Thyroid gland (tissue), 4 donors: Measurements from ENCODE around the gene KNG1. TPM values are rescaled to one million over a fixed set of nuclear protein-coding genes. Genes with fewer than 3 reads are reported as not detected.
"Not testable (repeated sequence)": the region's sequence is repeated elsewhere in the genome, so short reads cannot be mapped to it uniquely, and the experiment has no call there.

ENCODE experiments used
- DNase-seq, 2 donors: peaks; one replicate each; pipeline ENCODE4 v3.0.0-alpha.2; 2019
- H3K27ac ChIP-seq, 3 donors: fragments of 200-600 bp; sonication (generic); 1 replicate in 2 of 3; 2 replicates in 1 of 3; pipeline ENCODE4 v1.5.1; 2016 to 2019; ENCODE audit warnings: mild to moderate bottlenecking in 1 of 3, moderate library complexity in 1 of 3
- H3K27me3 ChIP-seq: fragments of 200-600 bp; sonication (generic); one replicate; pipeline ENCODE4 v1.5.1; 2019
- H3K36me3 ChIP-seq, 2 donors: fragments of 200-600 bp; sonication (generic); one replicate each; pipeline ENCODE4 v1.5.1; 2016 to 2019
- H3K4me1 ChIP-seq, 2 donors: fragments of 200-600 bp; sonication (generic); one replicate each; pipeline ENCODE4 v1.5.1; 2017 to 2019
- H3K4me3 ChIP-seq, 3 donors: fragments of 200-600 bp; sonication (generic); replicated peaks in 1 of 3; 1 replicate in 2 of 3; 2 replicates in 1 of 3; pipeline ENCODE4 v1.5.1; 2016; ENCODE audit warnings: mild to moderate bottlenecking in 1 of 3
- H3K9me3 ChIP-seq: fragments of 200-600 bp; sonication (generic); one replicate; pipeline ENCODE4 v1.5.1; 2017
- CTCF ChIP-seq, 6 experiments: fragments of 200-600 bp in 3 of 6; fragments of 450-650 bp in 3 of 6; sonication (generic) in 3 of 6; IDR thresholded peaks; one replicate each; pipeline ENCODE4 v1.5.1; 2016 to 2019; ENCODE audit warnings: antibody characterized with exemption in 6 of 6, mild to moderate bottlenecking in 2 of 6, inconsistent platforms in 1 of 6, moderate library complexity in 1 of 6
- POLR2A ChIP-seq, 2 donors: fragments of 450-650 bp; IDR thresholded peaks; one replicate each; pipeline ENCODE4 v1.6.1; 2017; ENCODE audit warnings: antibody characterized with exemption in 2 of 2, mild to moderate bottlenecking in 2 of 2, moderate library complexity in 1 of 2
- WGBS, 2 donors: methylation state at CpG; one replicate each; pipeline ENCODE4 v1.1.5; 2017; 5-methylcytosine and 5-hydroxymethylcytosine counted together
- intact Hi-C: fragments of 100-400 bp; cut with DNase I; formaldehyde crosslinking; loops from one replicate; pipeline ENCODE4 v1.15.1; 2023
- total RNA-seq, 4 donors: library from RNA; depleted of rRNA; stranded (reverse); fragments of >200 nt; gene quantifications; one replicate each; pipeline ENCODE4 v1.2.3, GENCODE V29; 2016

The KNG1 gene
- total RNA-seq, 4 donors from 2014 or later, result not detected

GRCh38 chr3:186687120-186687651 lies 30.0 kb upstream of the KNG1 start:
- Histone ChIP-seq H3K27ac (no peak overlapping the region), H3K9me3 (no peaks in the 10 kb centered on the region), H3K4me3 (no peak overlapping the region), H3K27me3 (no peaks in the 10 kb centered on the region), H3K4me1 (no peaks in the 10 kb centered on the region), H3K36me3 (no peaks in the 10 kb centered on the region)
- TF ChIP-seq CTCF (IDR thresholded peaks at IDR 0.05), result no peak
- no peak for TF ChIP-seq POLR2A (IDR thresholded peaks at IDR 0.05)
- intact Hi-C loops, result no loop called here
- WGBS, 2 donors, result 88 to 89% methylated on average over 12 of the region's 12 CpGs
- no peak for DNase-seq

GRCh38 chr3:186690304-186690703 lies 26.9 kb upstream of the KNG1 start:
- DNase-seq, H3K27ac ChIP-seq, H3K9me3 ChIP-seq, H3K4me3 ChIP-seq, H3K27me3 ChIP-seq, H3K36me3 ChIP-seq, intact Hi-C loops, H3K4me1 ChIP-seq: not testable (repeated sequence)
- WGBS, 2 donors, result 90 to 94% methylated on average over 1 of the region's 1 CpG

GRCh38 chr3:186691676-186692075 lies 25.5 kb upstream of the KNG1 start:
- no peaks in the 10 kb centered on the region for H3K4me1 ChIP-seq
- H3K27ac ChIP-seq, result no peak overlapping the region
- 92 to 94% methylated on average over 7 of the region's 7 CpGs for WGBS, 2 donors
- TF ChIP-seq CTCF (IDR thresholded peaks at IDR 0.05) (no peak), POLR2A (IDR thresholded peaks at IDR 0.05) (no peak)
- no peaks in the 10 kb centered on the region for H3K9me3 ChIP-seq
- H3K4me3 ChIP-seq, result no peak overlapping the region
- DNase-seq, result no peak
- no peaks in the 10 kb centered on the region for H3K27me3 ChIP-seq
- H3K36me3 ChIP-seq, result no peaks in the 10 kb centered on the region
- intact Hi-C loops, result no loop called here

GRCh38 chr3:186693843-186694242 lies 23.3 kb upstream of the KNG1 start:
- Histone ChIP-seq H3K4me3 (no peak overlapping the region), H3K9me3 (no peaks in the 10 kb centered on the region), H3K27ac (no peak overlapping the region), H3K36me3 (no peaks in the 10 kb centered on the region), H3K4me1 (no peaks in the 10 kb centered on the region), H3K27me3 (no peaks in the 10 kb centered on the region)
- intact Hi-C loops, result no loop called here
- no peak for DNase-seq
- WGBS, 2 donors, result 85 to 90% methylated on average over 3 of the region's 3 CpGs
- TF ChIP-seq POLR2A (IDR thresholded peaks at IDR 0.05) (no peak), CTCF (IDR thresholded peaks at IDR 0.05) (no peak)

GRCh38 chr3:186694288-186695032 lies 22.7 kb upstream of the KNG1 start:
- 84 to 87% methylated on average over 6 of the region's 6 CpGs for WGBS, 2 donors
- Histone ChIP-seq H3K27ac (no peak overlapping the region), H3K9me3 (no peaks in the 10 kb centered on the region)

More at GRCh38 chr3:186694288-186695032, 22.7 kb upstream of the KNG1 start:
- no peaks in the 10 kb centered on the region for H3K36me3 ChIP-seq
- intact Hi-C loops, result no loop called here
- H3K27me3 ChIP-seq, result no peaks in the 10 kb centered on the region
- H3K4me3 ChIP-seq, result no peak overlapping the region
- no peak for DNase-seq
- H3K4me1 ChIP-seq, result no peaks in the 10 kb centered on the region
- TF ChIP-seq POLR2A (IDR thresholded peaks at IDR 0.05) (no peak), CTCF (IDR thresholded peaks at IDR 0.05) (no peak)
